ENCODE results near the gene MBIP. TPM values are rescaled to one million over a fixed set of nuclear protein-coding genes. Genes with fewer than 3 reads are reported as not detected.

Gene MBIP
- total RNA-seq, 1 experiment from 2014 or later, result 19.1 TPM

DNA sequence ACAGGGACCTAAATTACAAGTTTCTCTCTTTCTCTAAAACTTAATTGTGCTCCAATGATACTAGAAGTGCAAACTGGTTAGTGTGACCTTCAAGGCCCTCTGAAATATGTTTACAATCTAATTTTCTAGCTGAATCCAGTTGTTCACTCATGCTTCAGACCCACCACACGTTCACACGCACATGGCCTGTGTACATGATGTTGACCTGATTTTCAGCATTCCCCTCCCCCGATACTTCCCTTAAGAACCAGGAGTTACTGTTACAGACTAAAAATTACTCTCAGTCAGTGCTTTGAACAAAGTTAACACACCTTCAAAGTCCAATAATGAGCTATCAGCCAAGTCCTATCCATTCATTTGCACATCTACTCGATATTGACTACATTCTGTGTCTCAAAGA lies 16.5 kb downstream of the MBIP start (continued):
- TF ChIP-seq, protein P1, sequence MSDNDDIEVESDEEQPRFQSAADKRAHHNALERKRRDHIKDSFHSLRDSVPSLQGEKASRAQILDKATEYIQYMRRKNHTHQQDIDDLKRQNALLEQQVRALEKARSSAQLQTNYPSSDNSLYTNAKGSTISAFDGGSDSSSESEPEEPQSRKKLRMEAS (IDR thresholded peaks at IDR 0.05), result no peak
- no peak for TF ChIP-seq EGR1 (IDR thresholded peaks at IDR 0.05; ENCODE audit: low read depth)
- TF ChIP-seq ZBTB33 (IDR thresholded peaks at IDR 0.05; ENCODE audit: extremely low read depth, insufficient replicate concordance, low read length), result no peak

- intact Hi-C loops (cut with micrococcal nuclease), result no loop called here
- POLR2A ChIA-PET, result no interaction called here
- CTCF ChIA-PET, result no interaction called here
- Histone ChIP-seq H3K36me3 (ENCODE audit: control insufficient read depth in 1 of 2, insufficient read depth in 2 of 2, low read length in 2 of 2) (peaks cover 20 to 26% of the 10 kb centered on the region in 2 experiments; a peak in 3 of 4 replicates), H3K4me1 (ENCODE audit: control insufficient read depth in 1 of 2, insufficient read depth in 2 of 2, low read length in 2 of 2) (peaks cover 7 to 18% of the 10 kb centered on the region in 2 experiments; a peak in 3 of 4 replicates), H3K9me2 (ENCODE audit: insufficient read depth) (no peaks in the 10 kb centered on the region), H3K79me2 (ENCODE audit: insufficient read depth, low read length) (no peaks in the 10 kb centered on the region), H3K4me2 (ENCODE audit: low read length) (no peak overlapping the region), H3K4me3 (replicated peaks in 1 of 2; ENCODE audit: low read depth in 1 of 2, low read length in 2 of 2) (no peak overlapping the region), H4K20me1 (ENCODE audit: insufficient read depth) (0 out of 2 replicates have a peak, but pooled peaks cover 4% of the 10 kb centered on the region), H3K9ac (ENCODE audit: low read length) (no peak overlapping the region), H2AFZ (ENCODE audit: low read depth, low read length, poor library complexity, severe bottlenecking) (no peak overlapping the region), H3K27me3 (ENCODE audit: insufficient read depth, low read length) (no peaks in the 10 kb centered on the region), H3K27ac (ENCODE audit: low read depth, low read length) (no peak overlapping the region), H3K9me3 (ENCODE audit: control insufficient read depth in 1 of 2, insufficient read depth in 1 of 2, low read depth in 1 of 2, low read length in 2 of 2) (no peaks in the 10 kb centered on the region)
- no peak for ATAC-seq
- no peak for TF ChIP-seq RAD21 (IDR thresholded peaks at IDR 0.05; ENCODE audit: low read depth)
- TF ChIP-seq TCF7L2 (IDR thresholded peaks at IDR 0.05; ENCODE audit: borderline replicate concordance, extremely low read depth, insufficient read depth, insufficient read length), result no peak
- no peak for TF ChIP-seq SIN3A (IDR thresholded peaks at IDR 0.05; ENCODE audit: low read depth)
- TF ChIP-seq EGR1 (IDR thresholded peaks at IDR 0.05; ENCODE audit: low read depth), result no peak
- TF ChIP-seq EZH2phosphoT487 (IDR thresholded peaks at IDR 0.05; ENCODE audit: borderline replicate concordance), result no peak
- no peak for TF ChIP-seq YY1 (IDR thresholded peaks at IDR 0.05; ENCODE audit: extremely low read depth, insufficient replicate concordance, low read depth, low read length)
- TF ChIP-seq ELF1 (IDR thresholded peaks at IDR 0.05; ENCODE audit: borderline replicate concordance, low read depth), result no peak
- TF ChIP-seq, protein P1 (IDR thresholded peaks at IDR 0.05), result no peak
- TF ChIP-seq CEBPB (IDR thresholded peaks at IDR 0.05; ENCODE audit: low read depth), result no peak
- TF ChIP-seq ZNF274 (IDR thresholded peaks at IDR 0.05; ENCODE audit: low read depth, low read length), result no peak
- TF ChIP-seq, protein P2, sequence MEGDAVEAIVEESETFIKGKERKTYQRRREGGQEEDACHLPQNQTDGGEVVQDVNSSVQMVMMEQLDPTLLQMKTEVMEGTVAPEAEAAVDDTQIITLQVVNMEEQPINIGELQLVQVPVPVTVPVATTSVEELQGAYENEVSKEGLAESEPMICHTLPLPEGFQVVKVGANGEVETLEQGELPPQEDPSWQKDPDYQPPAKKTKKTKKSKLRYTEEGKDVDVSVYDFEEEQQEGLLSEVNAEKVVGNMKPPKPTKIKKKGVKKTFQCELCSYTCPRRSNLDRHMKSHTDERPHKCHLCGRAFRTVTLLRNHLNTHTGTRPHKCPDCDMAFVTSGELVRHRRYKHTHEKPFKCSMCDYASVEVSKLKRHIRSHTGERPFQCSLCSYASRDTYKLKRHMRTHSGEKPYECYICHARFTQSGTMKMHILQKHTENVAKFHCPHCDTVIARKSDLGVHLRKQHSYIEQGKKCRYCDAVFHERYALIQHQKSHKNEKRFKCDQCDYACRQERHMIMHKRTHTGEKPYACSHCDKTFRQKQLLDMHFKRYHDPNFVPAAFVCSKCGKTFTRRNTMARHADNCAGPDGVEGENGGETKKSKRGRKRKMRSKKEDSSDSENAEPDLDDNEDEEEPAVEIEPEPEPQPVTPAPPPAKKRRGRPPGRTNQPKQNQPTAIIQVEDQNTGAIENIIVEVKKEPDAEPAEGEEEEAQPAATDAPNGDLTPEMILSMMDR (IDR thresholded peaks at IDR 0.05 in 2 of 3, conservative IDR thresholded peaks at IDR 0.05 in 1 of 3; ENCODE audit: borderline replicate concordance in 1 of 3, insufficient read depth in 1 of 3, low read depth in 2 of 3, low read length in 2 of 3), result no peak
- TF ChIP-seq FOSL1 (IDR thresholded peaks at IDR 0.05; ENCODE audit: low read depth), result no peak
- TF ChIP-seq SRF (IDR thresholded peaks at IDR 0.05; ENCODE audit: low read depth), result no peak
- TF ChIP-seq SP1 (IDR thresholded peaks at IDR 0.05; ENCODE audit: low read depth), result no peak
- TF ChIP-seq ZBTB33 (IDR thresholded peaks at IDR 0.05; ENCODE audit: extremely low read depth, insufficient replicate concordance, low read length), result no peak
- TF ChIP-seq JUND (IDR thresholded peaks at IDR 0.05), result no peak
- no TSS peak for BruUV-seq (replicated peaks)
- RAD21 ChIA-PET (ENCODE audit: low non-redundant PET in 1 of 2, low total read pairs in 2 of 2, uncharacterized antibody in 2 of 2, unreplicated experiment in 2 of 2), result no interaction called here
- DNase-seq (ENCODE audit: low read depth, low spot score), result no peak
Observed at GRCh38 chr14:36302823-36303222, 17.6 kb downstream of the MBIP start.
